Neuron (in vitro differentiated cells): ENCODE results near the gene TBCCD1.
A peak's percentile ranks its signal among the peaks of the same experiment; 100 is the strongest.

ENCODE experiments used
- H2AFZ ChIP-seq: one replicate; pipeline ENCODE4 v1.6.1; 2013; ENCODE audit warnings: low read depth, mild to moderate bottlenecking, inconsistent platforms, low read length, moderate library complexity
- H3K27me3 ChIP-seq: one replicate; pipeline ENCODE4 v1.6.1; 2013; ENCODE audit warnings: low read length; ENCODE audit not compliant: insufficient read depth
- H3K36me3 ChIP-seq: one replicate; pipeline ENCODE4 v1.6.1; 2013; ENCODE audit warnings: low read length; ENCODE audit not compliant: insufficient read depth
- H3K4me1 ChIP-seq: one replicate; pipeline ENCODE4 v1.6.1; 2013; ENCODE audit warnings: low read length; ENCODE audit not compliant: insufficient read depth
- H3K4me3 ChIP-seq: 2 replicates; pipeline ENCODE4 v1.5.1; 2013; ENCODE audit warnings: mild to moderate bottlenecking, low read length, moderate library complexity
- H3K9me3 ChIP-seq: one replicate; pipeline ENCODE4 v1.6.1; 2013; ENCODE audit warnings: low read length

Gene TBCCD1

GRCh38 chr3:186529201-186529999 is 37.7 kb downstream of the TBCCD1 start:
- Histone ChIP-seq H3K9me3 (no peaks in the 10 kb centered on the region), H3K36me3 (no peaks in the 10 kb centered on the region), H2AFZ (no peak overlapping the region), H3K4me1 (peaks cover 23% of the 10 kb centered on the region), H3K27me3 (no peaks in the 10 kb centered on the region), H3K4me3 (no peak overlapping the region)

- Histone ChIP-seq H3K4me1 (peaks cover 12% of the 10 kb centered on the region), H3K9me3 (no peaks in the 10 kb centered on the region), H3K36me3 (no peaks in the 10 kb centered on the region), H2AFZ (no peak overlapping the region), H3K27me3 (no peaks in the 10 kb centered on the region), H3K4me3 (no peak overlapping the region)
Observed at GRCh38 chr3:186526256-186526606, 40.9 kb downstream of the TBCCD1 start.

- Histone ChIP-seq H3K4me1 (peaks cover 9% of the 10 kb centered on the region), H3K9me3 (no peaks in the 10 kb centered on the region), H3K27me3 (no peaks in the 10 kb centered on the region), H3K36me3 (no peaks in the 10 kb centered on the region), H2AFZ (no peak overlapping the region), H3K4me3 (no peak overlapping the region)
Observed at GRCh38 chr3:186525369-186526255, 41.5 kb downstream of the TBCCD1 start.

GRCh38 chr3:186524616-186525015 is 42.5 kb downstream of the TBCCD1 start:
- Histone ChIP-seq H3K36me3 (no peaks in the 10 kb centered on the region), H3K9me3 (no peaks in the 10 kb centered on the region), H2AFZ (no peak overlapping the region), H3K4me1 (peaks cover 4% of the 10 kb centered on the region), H3K27me3 (no peaks in the 10 kb centered on the region), H3K4me3 (no peak overlapping the region)

- no peaks in the 10 kb centered on the region for H3K27me3 ChIP-seq
- H3K4me3 ChIP-seq, result no peak overlapping the region
- no peaks in the 10 kb centered on the region for H3K9me3 ChIP-seq
- H3K36me3 ChIP-seq, result no peaks in the 10 kb centered on the region
- no peak overlapping the region for H2AFZ ChIP-seq
- peaks cover 4% of the 10 kb centered on the region for H3K4me1 ChIP-seq
Observed at GRCh38 chr3:186523434-186523833, 43.7 kb downstream of the TBCCD1 start.

- Histone ChIP-seq H3K36me3 (no peaks in the 10 kb centered on the region), H3K27me3 (no peaks in the 10 kb centered on the region), H2AFZ (no peak overlapping the region), H3K4me3 (no peak overlapping the region), H3K4me1 (peaks cover 4% of the 10 kb centered on the region), H3K9me3 (no peaks in the 10 kb centered on the region)
Observed at GRCh38 chr3:186523022-186523421, 44.1 kb downstream of the TBCCD1 start.

GRCh38 chr3:186520957-186521842 is 45.9 kb downstream of the TBCCD1 start:
- peak overlapping the region; percentile 3 for H2AFZ ChIP-seq
- H3K9me3 ChIP-seq, result no peaks in the 10 kb centered on the region
- H3K36me3 ChIP-seq, result no peaks in the 10 kb centered on the region
- no peak overlapping the region for H3K4me3 ChIP-seq
- peaks cover 4% of the 10 kb centered on the region for H3K4me1 ChIP-seq
- H3K27me3 ChIP-seq, result no peaks in the 10 kb centered on the region

GRCh38 chr3:186520431-186520830 is 46.7 kb downstream of the TBCCD1 start:
- H3K27me3 ChIP-seq, result no peaks in the 10 kb centered on the region
- no peaks in the 10 kb centered on the region for H3K9me3 ChIP-seq
- H3K36me3 ChIP-seq, result no peaks in the 10 kb centered on the region
- no peak overlapping the region for H2AFZ ChIP-seq
- H3K4me1 ChIP-seq, result peaks cover 4% of the 10 kb centered on the region
- no peak overlapping the region for H3K4me3 ChIP-seq

- H3K4me1 ChIP-seq, result peaks cover 4% of the 10 kb centered on the region
- H3K9me3 ChIP-seq, result no peaks in the 10 kb centered on the region
- H3K36me3 ChIP-seq, result no peaks in the 10 kb centered on the region
- H3K27me3 ChIP-seq, result no peaks in the 10 kb centered on the region
- no peak overlapping the region for H3K4me3 ChIP-seq
- H2AFZ ChIP-seq, result no peak overlapping the region
Observed at GRCh38 chr3:186519021-186519658, 48.0 kb downstream of the TBCCD1 start.

- no peaks in the 10 kb centered on the region for H3K27me3 ChIP-seq
Observed at GRCh38 chr3:186517218-186517617, 49.9 kb downstream of the TBCCD1 start.

GRCh38 chr3:186516646-186517045 is 50.5 kb downstream of the TBCCD1 start:
- H3K4me3 ChIP-seq, result no peak overlapping the region
- H3K4me1 ChIP-seq, result peaks cover 10% of the 10 kb centered on the region
- no peaks in the 10 kb centered on the region for H3K27me3 ChIP-seq
- H3K36me3 ChIP-seq, result no peaks in the 10 kb centered on the region
- H2AFZ ChIP-seq, result no peak overlapping the region
- H3K9me3 ChIP-seq, result no peaks in the 10 kb centered on the region

More at GRCh38 chr3:186517218-186517617, 49.9 kb downstream of the TBCCD1 start:
- Histone ChIP-seq H2AFZ (no peak overlapping the region), H3K9me3 (no peaks in the 10 kb centered on the region), H3K4me3 (no peak overlapping the region), H3K36me3 (no peaks in the 10 kb centered on the region), H3K4me1 (peaks cover 9% of the 10 kb centered on the region)

GRCh38 chr3:186515125-186515524 is 52.0 kb downstream of the TBCCD1 start:
- H3K9me3 ChIP-seq, result no peaks in the 10 kb centered on the region
- peaks cover 10% of the 10 kb centered on the region for H3K4me1 ChIP-seq
- H3K36me3 ChIP-seq, result no peaks in the 10 kb centered on the region
- H3K4me3 ChIP-seq, result no peak overlapping the region
- no peaks in the 10 kb centered on the region for H3K27me3 ChIP-seq
- H2AFZ ChIP-seq, result no peak overlapping the region
